ENCODE data around the gene DLG2.
"Not testable (repeated sequence)": the region's sequence is repeated elsewhere in the genome, so short reads cannot be mapped to it uniquely, and the experiment has no call there.

The DLG2 gene

GRCh38 chr11:85606237-85606636, 20.9 kb downstream of the DLG2 start:
- not testable (repeated sequence) for H3K4me2 ChIP-seq (ENCODE audit: low read length, poor library complexity, severe bottlenecking); H3K9ac ChIP-seq (ENCODE audit: low read length); H2BK5ac ChIP-seq (ENCODE audit: low read depth, low read length, poor library complexity, severe bottlenecking); H3K23ac ChIP-seq (ENCODE audit: low read length in 2 of 2); H3K36me3 ChIP-seq (ENCODE audit: control insufficient read depth in 1 of 2, insufficient read depth in 2 of 2, low read depth in 1 of 2, low read length in 2 of 2); H3K18ac ChIP-seq (ENCODE audit: low read depth in 1 of 2, low read length in 2 of 2); H2AFZ ChIP-seq (ENCODE audit: low read depth, low read length); H3K9me3 ChIP-seq (ENCODE audit: control insufficient read depth, low read length); H2BK15ac ChIP-seq (ENCODE audit: low read depth, poor library complexity, severe bottlenecking); H3K14ac ChIP-seq (ENCODE audit: low read length in 2 of 2); H4K91ac ChIP-seq (ENCODE audit: low read length); DNase-seq; H3K27ac ChIP-seq (ENCODE audit: low read length, poor library complexity, severe bottlenecking); H2AK5ac ChIP-seq (ENCODE audit: low read length, severe bottlenecking); H3K4ac ChIP-seq (ENCODE audit: low read depth in 1 of 2, low read length in 2 of 2); H3K4me1 ChIP-seq (ENCODE audit: control insufficient read depth, insufficient read depth, low read depth, low read length); H2BK120ac ChIP-seq (ENCODE audit: low read depth, low read length); H2BK12ac ChIP-seq (ENCODE audit: low read length in 2 of 2); H4K8ac ChIP-seq (ENCODE audit: low read length); H3K79me1 ChIP-seq (replicated peaks; ENCODE audit: low read length, poor library complexity, severe bottlenecking); H3K27me3 ChIP-seq (ENCODE audit: control insufficient read depth in 1 of 2, insufficient read depth in 1 of 2, low read length in 2 of 2); H3K4me3 ChIP-seq (ENCODE audit: insufficient read depth in 1 of 2, low read depth in 1 of 2, low read length in 2 of 2)
- WGBS = 100% methylated on average over 3 of the region's 3 CpGs

GRCh38 chr11:85603220-85603619, 23.9 kb downstream of the DLG2 start:
- Histone ChIP-seq H4K8ac (ENCODE audit: low read length) (no peak overlapping the region), H2BK120ac (ENCODE audit: low read depth, low read length) (no peak overlapping the region), H3K9me3 (ENCODE audit: control insufficient read depth, low read length) (no peaks in the 10 kb centered on the region), H3K9ac (ENCODE audit: low read length) (no peak overlapping the region), H2AFZ (ENCODE audit: low read depth, low read length) (no peak overlapping the region), H3K4ac (ENCODE audit: low read depth in 1 of 2, low read length in 2 of 2) (no peak overlapping the region), H2BK12ac (ENCODE audit: low read length in 2 of 2) (no peak overlapping the region), H3K27me3 (ENCODE audit: control insufficient read depth in 1 of 2, insufficient read depth in 1 of 2, low read length in 2 of 2) (no peaks in the 10 kb centered on the region), H3K4me2 (ENCODE audit: low read length, poor library complexity, severe bottlenecking) (no peak overlapping the region), H3K23ac (ENCODE audit: low read length in 2 of 2) (no peak overlapping the region), H3K4me1 (ENCODE audit: control insufficient read depth, insufficient read depth, low read depth, low read length) (no peaks in the 10 kb centered on the region), H2BK5ac (ENCODE audit: low read depth, low read length, poor library complexity, severe bottlenecking) (no peak overlapping the region), H4K91ac (ENCODE audit: low read length) (no peak overlapping the region), H3K14ac (ENCODE audit: low read length in 2 of 2) (no peak overlapping the region), H3K18ac (ENCODE audit: low read depth in 1 of 2, low read length in 2 of 2) (no peak overlapping the region), H3K79me1 (replicated peaks; ENCODE audit: low read length, poor library complexity, severe bottlenecking) (no peaks in the 10 kb centered on the region), H3K4me3 (ENCODE audit: insufficient read depth in 1 of 2, low read depth in 1 of 2, low read length in 2 of 2) (no peak overlapping the region), H3K27ac (ENCODE audit: low read length, poor library complexity, severe bottlenecking) (no peak overlapping the region), H2BK15ac (ENCODE audit: low read depth, poor library complexity, severe bottlenecking) (no peak overlapping the region), H2AK5ac (ENCODE audit: low read length, severe bottlenecking) (no peak overlapping the region), H3K36me3 (ENCODE audit: control insufficient read depth in 1 of 2, insufficient read depth in 2 of 2, low read depth in 1 of 2, low read length in 2 of 2) (no peaks in the 10 kb centered on the region)
- 84% methylated on average over 4 of the region's 4 CpGs for WGBS
- no peak for DNase-seq

- WGBS = 100% methylated on average over 1 of the region's 2 CpGs
- H3K18ac ChIP-seq (ENCODE audit: low read depth in 1 of 2, low read length in 2 of 2) = no peak overlapping the region
- no peaks in the 10 kb centered on the region for H3K4me1 ChIP-seq (ENCODE audit: control insufficient read depth, insufficient read depth, low read depth, low read length)
- no peak overlapping the region for H3K27ac ChIP-seq (ENCODE audit: low read length, poor library complexity, severe bottlenecking)
- H2BK12ac ChIP-seq (ENCODE audit: low read length in 2 of 2) = no peak overlapping the region
- H3K14ac ChIP-seq (ENCODE audit: low read length in 2 of 2) = no peak overlapping the region
- H2AFZ ChIP-seq (ENCODE audit: low read depth, low read length) = no peak overlapping the region
- H3K4ac ChIP-seq (ENCODE audit: low read depth in 1 of 2, low read length in 2 of 2) = no peak overlapping the region
- no peak overlapping the region for H3K23ac ChIP-seq (ENCODE audit: low read length in 2 of 2)
- no peak overlapping the region for H3K4me3 ChIP-seq (ENCODE audit: insufficient read depth in 1 of 2, low read depth in 1 of 2, low read length in 2 of 2)
- no peak overlapping the region for H3K9ac ChIP-seq (ENCODE audit: low read length)
- H3K79me1 ChIP-seq (replicated peaks; ENCODE audit: low read length, poor library complexity, severe bottlenecking) = no peaks in the 10 kb centered on the region
- H2BK15ac ChIP-seq (ENCODE audit: low read depth, poor library complexity, severe bottlenecking) = no peak overlapping the region
- no peak overlapping the region for H3K4me2 ChIP-seq (ENCODE audit: low read length, poor library complexity, severe bottlenecking)
- no peaks in the 10 kb centered on the region for H3K36me3 ChIP-seq (ENCODE audit: control insufficient read depth in 1 of 2, insufficient read depth in 2 of 2, low read depth in 1 of 2, low read length in 2 of 2)
- H4K91ac ChIP-seq (ENCODE audit: low read length) = no peak overlapping the region
- H3K27me3 ChIP-seq (ENCODE audit: control insufficient read depth in 1 of 2, insufficient read depth in 1 of 2, low read length in 2 of 2) = no peaks in the 10 kb centered on the region
- H3K9me3 ChIP-seq (ENCODE audit: control insufficient read depth, low read length) = no peaks in the 10 kb centered on the region
- no peak for DNase-seq
- no peak overlapping the region for H4K8ac ChIP-seq (ENCODE audit: low read length)
- H2BK120ac ChIP-seq (ENCODE audit: low read depth, low read length) = no peak overlapping the region
- no peak overlapping the region for H2AK5ac ChIP-seq (ENCODE audit: low read length, severe bottlenecking)
- H2BK5ac ChIP-seq (ENCODE audit: low read depth, low read length, poor library complexity, severe bottlenecking) = no peak overlapping the region
Measured at GRCh38 chr11:85602526-85603213, 24.5 kb downstream of the DLG2 start.

GRCh38 chr11:85599083-85599482, 28.1 kb downstream of the DLG2 start:
- no peak overlapping the region for H3K4me2 ChIP-seq (ENCODE audit: low read length, poor library complexity, severe bottlenecking)
- no peak overlapping the region for H2AK5ac ChIP-seq (ENCODE audit: low read length, severe bottlenecking)
- no peak overlapping the region for H3K23ac ChIP-seq (ENCODE audit: low read length in 2 of 2)
- no peak overlapping the region for H3K14ac ChIP-seq (ENCODE audit: low read length in 2 of 2)
- H2BK12ac ChIP-seq (ENCODE audit: low read length in 2 of 2) = no peak overlapping the region
- no peaks in the 10 kb centered on the region for H3K4me1 ChIP-seq (ENCODE audit: control insufficient read depth, insufficient read depth, low read depth, low read length)
- no peak overlapping the region for H2BK120ac ChIP-seq (ENCODE audit: low read depth, low read length)
- H2BK15ac ChIP-seq (ENCODE audit: low read depth, poor library complexity, severe bottlenecking) = no peak overlapping the region
- no peaks in the 10 kb centered on the region for H3K79me1 ChIP-seq (replicated peaks; ENCODE audit: low read length, poor library complexity, severe bottlenecking)
- WGBS = 74% methylated on average over 5 of the region's 5 CpGs
- no peak overlapping the region for H3K18ac ChIP-seq (ENCODE audit: low read depth in 1 of 2, low read length in 2 of 2)
- H2BK5ac ChIP-seq (ENCODE audit: low read depth, low read length, poor library complexity, severe bottlenecking) = no peak overlapping the region
- no peak overlapping the region for H4K91ac ChIP-seq (ENCODE audit: low read length)
- no peak overlapping the region for H3K9ac ChIP-seq (ENCODE audit: low read length)
- no peak overlapping the region for H3K4me3 ChIP-seq (ENCODE audit: insufficient read depth in 1 of 2, low read depth in 1 of 2, low read length in 2 of 2)
- no peaks in the 10 kb centered on the region for H3K9me3 ChIP-seq (ENCODE audit: control insufficient read depth, low read length)
- DNase-seq = no peak
- no peak overlapping the region for H3K4ac ChIP-seq (ENCODE audit: low read depth in 1 of 2, low read length in 2 of 2)
- no peak overlapping the region for H2AFZ ChIP-seq (ENCODE audit: low read depth, low read length)
- no peaks in the 10 kb centered on the region for H3K27me3 ChIP-seq (ENCODE audit: control insufficient read depth in 1 of 2, insufficient read depth in 1 of 2, low read length in 2 of 2)
- H3K27ac ChIP-seq (ENCODE audit: low read length, poor library complexity, severe bottlenecking) = no peak overlapping the region
- H3K36me3 ChIP-seq (ENCODE audit: control insufficient read depth in 1 of 2, insufficient read depth in 2 of 2, low read depth in 1 of 2, low read length in 2 of 2) = no peaks in the 10 kb centered on the region
- no peak overlapping the region for H4K8ac ChIP-seq (ENCODE audit: low read length)

All from mesenchymal stem cell (in vitro differentiated cells and primary cell).